IMR-90 (cell line): ENCODE measurements around the gene F2RL1. TPM values are rescaled to one million over a fixed set of nuclear protein-coding genes. Genes with fewer than 3 reads are reported as not detected.

Experiments used
- ATAC-seq: fragments of 200-7000 bp; cut with Tn5 transposase; 2 replicates; pipeline ENCODE4 v1.9.1; 2020; ENCODE audit warnings: low read depth, mild to moderate bottlenecking, moderate library complexity
- BruUV-seq: library from RNA; stranded (reverse); fragments of 400-500 nt; replicated peaks from 2 replicates; lab custom pipeline; 2021; lab: Mats Ljungman, UMichigan
- CTCF ChIA-PET: fragments of 300-600 bp; formaldehyde crosslinking; extraction: SDS; loops from one replicate; lab custom pipeline; 2021; ENCODE audit warnings: antibody characterized with exemption; lab: Yijun Ruan, JAX
- POLR2A ChIA-PET: fragments of 300-600 bp; sonication (Branson Sonifier 250); formaldehyde crosslinking; loops from one replicate; lab custom pipeline; 2022; ENCODE audit warnings: antibody characterized with exemption; ENCODE audit not compliant: unreplicated experiment; lab: Charles Lee
- DNase-seq: peaks from one replicate; pipeline ENCODE4 v3.0.0; 2013
- H2AFZ ChIP-seq: replicated peaks from 2 replicates; pipeline ENCODE3; 2013; ENCODE audit warnings: low read length, mild to moderate bottlenecking; ENCODE audit not compliant: poor library complexity
- H2AK5ac ChIP-seq: 2 replicates; pipeline ENCODE4 v1.6.1; 2013; ENCODE audit warnings: low read depth, low read length, inconsistent platforms
- H2AK9ac ChIP-seq: replicated peaks from 2 replicates; pipeline ENCODE3; 2013; ENCODE audit warnings: mild to moderate bottlenecking, low read depth, low read length, moderate library complexity; ENCODE audit not compliant: poor library complexity
- H2BK120ac ChIP-seq: 2 replicates; pipeline ENCODE4 v1.6.1; 2013; ENCODE audit warnings: low read depth, low read length, inconsistent platforms
- H2BK15ac ChIP-seq: 3 replicates; pipeline ENCODE4 v1.6.1; 2013; ENCODE audit warnings: low read depth, low read length, inconsistent platforms
- H2BK20ac ChIP-seq: 2 replicates; pipeline ENCODE4 v1.6.1; 2013; ENCODE audit warnings: low read depth, mild to moderate bottlenecking, inconsistent platforms, low read length, moderate library complexity
- H2BK5ac ChIP-seq: 2 replicates; pipeline ENCODE4 v1.6.1; 2013; ENCODE audit warnings: mild to moderate bottlenecking, low read depth, low read length, inconsistent platforms; ENCODE audit not compliant: poor library complexity, severe bottlenecking
- H3K14ac ChIP-seq: replicated peaks from 2 replicates; pipeline ENCODE4 v1.6.1; 2013; ENCODE audit warnings: low read depth, low read length, inconsistent platforms
- H3K18ac ChIP-seq: 2 replicates; pipeline ENCODE4 v1.6.1; 2013; ENCODE audit warnings: low read depth, low read length, control low read depth
- H3K23ac ChIP-seq: 2 replicates; pipeline ENCODE4 v1.6.1; 2013; ENCODE audit warnings: low read depth, low read length, inconsistent platforms
- H3K27ac ChIP-seq: 2 replicates; pipeline ENCODE4 v1.5.1; 2013; ENCODE audit warnings: mild to moderate bottlenecking, control low read depth, low read length; ENCODE audit not compliant: insufficient read depth
- H3K27me3 ChIP-seq: 2 replicates; pipeline ENCODE4 v1.6.1; 2013; ENCODE audit warnings: low read length; ENCODE audit not compliant: control insufficient read depth, insufficient read depth
- H3K36me3 ChIP-seq: 2 replicates; pipeline ENCODE4 v1.6.1; 2013; ENCODE audit warnings: low read length, mixed read lengths; ENCODE audit not compliant: control insufficient read depth, insufficient read depth
- H3K4ac ChIP-seq: 2 replicates; pipeline ENCODE4 v1.6.1; 2013; ENCODE audit warnings: low read depth, low read length, inconsistent platforms
- H3K4me1 ChIP-seq: 2 replicates; pipeline ENCODE4 v1.6.1; 2013; ENCODE audit warnings: low read length, mixed read lengths; ENCODE audit not compliant: control insufficient read depth, insufficient read depth
- H3K4me2 ChIP-seq: 2 replicates; pipeline ENCODE4 v1.6.1; 2013; ENCODE audit warnings: low read depth, mild to moderate bottlenecking, control low read depth, low read length, moderate library complexity
- H3K4me3 ChIP-seq: 2 replicates; pipeline ENCODE4 v1.5.1; 2013; ENCODE audit warnings: low read depth, mild to moderate bottlenecking, control low read depth, low read length, moderate library complexity; ENCODE audit not compliant: insufficient read depth
- H3K56ac ChIP-seq: 2 replicates; pipeline ENCODE4 v1.6.1; 2013; ENCODE audit warnings: low read length, inconsistent platforms; ENCODE audit not compliant: insufficient read depth; ENCODE audit errors: extremely low read depth
- H3K79me1 ChIP-seq, 2 experiments: 2 replicates each; pipeline ENCODE4 v1.6.1; 2013; ENCODE audit warnings: low read length in 2 of 2, inconsistent platforms in 1 of 2, low read depth in 1 of 2
- H3K9ac ChIP-seq: 2 replicates; pipeline ENCODE4 v1.6.1; 2013; ENCODE audit warnings: low read depth, low read length, control low read depth
- H3K9me1 ChIP-seq: 2 replicates; pipeline ENCODE4 v1.6.1; 2013; ENCODE audit warnings: low read length, inconsistent platforms; ENCODE audit not compliant: insufficient read depth
- H3K9me3 ChIP-seq: 2 replicates; pipeline ENCODE4 v1.6.1; 2013; ENCODE audit warnings: low read length; ENCODE audit not compliant: control insufficient read depth, insufficient read depth
- H4K20me1 ChIP-seq: 2 replicates; pipeline ENCODE4 v1.6.1; 2013; ENCODE audit warnings: low read length, inconsistent platforms; ENCODE audit not compliant: insufficient read depth
- H4K5ac ChIP-seq: 2 replicates; pipeline ENCODE4 v1.6.1; 2013; ENCODE audit warnings: mild to moderate bottlenecking, low read depth, low read length, control low read depth
- H4K8ac ChIP-seq, 2 experiments: 2 replicates each; pipeline ENCODE4 v1.6.1; 2013; ENCODE audit warnings: low read depth in 2 of 2, low read length in 2 of 2, control low read depth in 1 of 2, inconsistent platforms in 1 of 2
- H4K91ac ChIP-seq: 2 replicates; pipeline ENCODE4 v1.6.1; 2013; ENCODE audit warnings: low read depth, low read length, inconsistent platforms; ENCODE audit not compliant: insufficient read depth
- BHLHE40 ChIP-seq: fragments of 150-350 bp; IDR thresholded peaks from 2 replicates; pipeline ENCODE4 v1.6.1; 2016; ENCODE audit warnings: mild to moderate bottlenecking, low read depth, low read length
- CEBPB ChIP-seq: IDR thresholded peaks from 2 replicates; pipeline ENCODE4 v1.6.1; 2012; ENCODE audit warnings: low read depth, low read length, improper control_type of control experiment
- CHD1 ChIP-seq: IDR thresholded peaks from 2 replicates; pipeline ENCODE4 v1.6.1; 2012; ENCODE audit warnings: low read depth, low read length, improper control_type of control experiment
- ELK1 ChIP-seq: fragments of 150-350 bp; IDR thresholded peaks from 2 replicates; pipeline ENCODE4 v1.6.1; 2016; ENCODE audit warnings: low read depth, mild to moderate bottlenecking, low read length, moderate library complexity, borderline replicate concordance
- FOS ChIP-seq: fragments of 150-350 bp; IDR thresholded peaks from 2 replicates; pipeline ENCODE4 v1.6.1; 2016; ENCODE audit warnings: low read depth, low read length
- MAFK ChIP-seq: IDR thresholded peaks from 2 replicates; pipeline ENCODE4 v1.6.1; 2012; ENCODE audit warnings: low read depth, low read length, improper control_type of control experiment
- MAZ ChIP-seq: IDR thresholded peaks from 2 replicates; pipeline ENCODE4 v1.6.1; 2012; ENCODE audit warnings: low read depth, mild to moderate bottlenecking, low read length, improper control_type of control experiment, moderate library complexity, borderline replicate concordance
- MXI1 ChIP-seq: IDR thresholded peaks from 2 replicates; pipeline ENCODE4 v1.6.1; 2012; ENCODE audit warnings: low read depth, mild to moderate bottlenecking, low read length, moderate library complexity, borderline replicate concordance
- NFE2L2 ChIP-seq: fragments of 150-350 bp; IDR thresholded peaks from 2 replicates; pipeline ENCODE4 v1.6.1; 2016; ENCODE audit warnings: low read depth, mild to moderate bottlenecking, low read length
- POLR2A ChIP-seq: IDR thresholded peaks from 2 replicates; pipeline ENCODE4 v1.6.1; 2012; ENCODE audit warnings: mild to moderate bottlenecking, low read depth, low read length
- RAD21 ChIP-seq: IDR thresholded peaks from 2 replicates; pipeline ENCODE4 v1.6.1; 2012; ENCODE audit warnings: low read length, improper control_type of control experiment
- RCOR1 ChIP-seq: IDR thresholded peaks from 2 replicates; pipeline ENCODE4 v1.6.1; 2012; ENCODE audit warnings: mild to moderate bottlenecking, low read length, improper control_type of control experiment; ENCODE audit not compliant: insufficient replicate concordance
- RFX5 ChIP-seq: IDR thresholded peaks from 2 replicates; pipeline ENCODE4 v1.8.0; 2012; ENCODE audit warnings: low read depth, mild to moderate bottlenecking, low read length, moderate library complexity
- SMC3 ChIP-seq: fragments of 150-350 bp; IDR thresholded peaks from 2 replicates; pipeline ENCODE4 v1.6.1; 2016; ENCODE audit warnings: low read depth, mild to moderate bottlenecking, antibody characterized with exemption, low read length, moderate library complexity
- USF2 ChIP-seq: fragments of 150-350 bp; IDR thresholded peaks from 2 replicates; pipeline ENCODE4 v1.6.1; 2017; ENCODE audit warnings: mild to moderate bottlenecking, antibody characterized with exemption, low read length, low read depth
- WGBS, 2 experiments: methylation state at CpG; one replicate each; pipeline versions ENCODE4 v1.1.5 to v1.1.7; 2013; ENCODE audit warnings: missing lambda C conversion rate in 2 of 2; ENCODE audit not compliant: insufficient read length in 1 of 2; ENCODE audit errors: extremely low coverage in 2 of 2; 5-methylcytosine and 5-hydroxymethylcytosine counted together
- dilution Hi-C: fragments of 300-500 bp; cut with HindIII; formaldehyde crosslinking; loops from one replicate; pipeline ENCODE4 v1.14.3; 2018; ENCODE audit warnings: low sequenced_read_pairs; ENCODE audit not compliant: unreplicated experiment
- in situ Hi-C: fragments of 300-500 bp; cut with MboI; formaldehyde crosslinking; loops from 3 replicates; pipeline ENCODE4 v1.14.3; 2019; ENCODE audit warnings: low sequenced_read_pairs, inconsistent platforms, mixed read lengths
- intact Hi-C: fragments of 100-400 bp; cut with micrococcal nuclease; formaldehyde crosslinking; loops from 2 replicates; pipeline ENCODE4 v1.10.0; 2022
- polyA plus RNA-seq, 3 experiments: library from polyadenylated mRNA; depleted of rRNA; stranded (reverse); fragments of >200 nt; gene quantifications; 2 replicates each; pipeline ENCODE4 v1.2.3, GENCODE V29; 2012; ENCODE audit warnings: low replicate concordance in 1 of 3
- total RNA-seq: library from RNA; depleted of rRNA; stranded (reverse); fragments of >200 nt; gene quantifications from 2 replicates; pipeline ENCODE4 v1.2.3, GENCODE V29; 2012
- TF ChIP-seq, protein P1 (sequence below): conservative IDR thresholded peaks from 2 replicates; pipeline ENCODE4 v1.5.1; 2012; ENCODE audit warnings: mild to moderate bottlenecking, low read depth, low read length, improper control_type of control experiment

The F2RL1 gene
- total and polyA plus RNA-seq, 2 of the 4 experiments (the other 2 are of a cell fraction), result 5.6 to 12.4 TPM

DNA sequence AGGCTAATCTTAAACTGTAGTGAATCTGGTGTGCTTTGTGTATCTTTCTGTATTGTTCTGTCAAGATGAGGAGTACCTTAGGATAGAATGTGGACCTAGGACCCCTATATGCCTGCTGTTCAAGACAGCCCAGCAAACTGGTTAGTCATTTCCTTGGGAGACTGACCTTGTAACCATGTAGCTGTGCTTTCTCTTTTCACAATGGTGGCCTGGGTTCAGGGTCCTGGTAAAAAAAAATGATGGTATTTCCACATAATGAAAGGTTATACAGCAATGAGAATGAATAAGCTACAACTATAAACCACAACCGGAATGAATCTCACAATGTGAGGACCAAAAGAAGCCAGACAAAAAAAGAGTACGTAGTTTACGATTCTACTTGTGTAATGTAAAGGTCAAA is 36.4 kb upstream of the F2RL1 start:
- Histone ChIP-seq H3K4me3 (no peak overlapping the region), H4K20me1 (no peaks in the 10 kb centered on the region), H3K9me1 (no peaks in the 10 kb centered on the region), H2AFZ (no peak overlapping the region), H2AK5ac (no peak overlapping the region), H2BK15ac (no peak overlapping the region), H3K36me3 (no peaks in the 10 kb centered on the region), H3K9me3 (no peaks in the 10 kb centered on the region), H2BK20ac (no peak overlapping the region), H3K9ac (no peak overlapping the region), H4K91ac (no peak overlapping the region), H3K4me1 (peaks cover 4% of the 10 kb centered on the region), H2BK120ac (no peak overlapping the region), H4K5ac (no peak overlapping the region), H3K56ac (no peak overlapping the region), H2BK5ac (no peak overlapping the region), H3K18ac (no peak overlapping the region), H3K4ac (no peak overlapping the region), H3K79me1 (no peaks in the 10 kb centered on the region), H3K27ac (no peak overlapping the region), H3K14ac (no peak overlapping the region), H3K27me3 (no peaks in the 10 kb centered on the region), H4K8ac (no peak overlapping the region), H3K23ac (no peak overlapping the region), H2AK9ac (no peak overlapping the region), H3K4me2 (no peak overlapping the region)
- no TSS peak for BruUV-seq
- ATAC-seq, result no peak
- CTCF ChIA-PET, result interaction anchor here (0.6 kb wide), 1 partner anchor 180 kb away, joined by 7 read pairs; no protein-coding TSS in a partner anchor
- no CpG with 5 or more reads among the region's 3 CpGs for WGBS, 2 experiments
- peak; percentile 20 for DNase-seq
- POLR2A ChIA-PET, result no interaction called here
- TF ChIP-seq ELK1, result no peak
- no peak for TF ChIP-seq CHD1
- no peak for TF ChIP-seq RAD21
- TF ChIP-seq FOS, result no peak
- TF ChIP-seq USF2, result no peak
- TF ChIP-seq MXI1, result no peak
- TF ChIP-seq SMC3, result no peak
- no peak for TF ChIP-seq MAZ
- TF ChIP-seq CEBPB, result no peak
- no peak for TF ChIP-seq BHLHE40
- TF ChIP-seq NFE2L2, result no peak
- TF ChIP-seq MAFK, result no peak
- no peak for TF ChIP-seq RCOR1
- no peak for TF ChIP-seq RFX5
- TF ChIP-seq, protein P1, sequence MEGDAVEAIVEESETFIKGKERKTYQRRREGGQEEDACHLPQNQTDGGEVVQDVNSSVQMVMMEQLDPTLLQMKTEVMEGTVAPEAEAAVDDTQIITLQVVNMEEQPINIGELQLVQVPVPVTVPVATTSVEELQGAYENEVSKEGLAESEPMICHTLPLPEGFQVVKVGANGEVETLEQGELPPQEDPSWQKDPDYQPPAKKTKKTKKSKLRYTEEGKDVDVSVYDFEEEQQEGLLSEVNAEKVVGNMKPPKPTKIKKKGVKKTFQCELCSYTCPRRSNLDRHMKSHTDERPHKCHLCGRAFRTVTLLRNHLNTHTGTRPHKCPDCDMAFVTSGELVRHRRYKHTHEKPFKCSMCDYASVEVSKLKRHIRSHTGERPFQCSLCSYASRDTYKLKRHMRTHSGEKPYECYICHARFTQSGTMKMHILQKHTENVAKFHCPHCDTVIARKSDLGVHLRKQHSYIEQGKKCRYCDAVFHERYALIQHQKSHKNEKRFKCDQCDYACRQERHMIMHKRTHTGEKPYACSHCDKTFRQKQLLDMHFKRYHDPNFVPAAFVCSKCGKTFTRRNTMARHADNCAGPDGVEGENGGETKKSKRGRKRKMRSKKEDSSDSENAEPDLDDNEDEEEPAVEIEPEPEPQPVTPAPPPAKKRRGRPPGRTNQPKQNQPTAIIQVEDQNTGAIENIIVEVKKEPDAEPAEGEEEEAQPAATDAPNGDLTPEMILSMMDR, result no peak
- no peak for TF ChIP-seq POLR2A
- in situ Hi-C loops (no loop called here), intact Hi-C loops (no loop called here), dilution Hi-C loops (no loop called here)
